HG02884 (cell line): ENCODE data around the gene SLC9A2.

Experiments used
- ATAC-seq: cut with Tn5 transposase; IDR thresholded peaks from one replicate; pipeline ENCODE4 v1.9.1; 2021; ENCODE audit warnings: mild to moderate bottlenecking, moderate library complexity; ENCODE audit not compliant: unreplicated experiment

SLC9A2 gene

DNA sequence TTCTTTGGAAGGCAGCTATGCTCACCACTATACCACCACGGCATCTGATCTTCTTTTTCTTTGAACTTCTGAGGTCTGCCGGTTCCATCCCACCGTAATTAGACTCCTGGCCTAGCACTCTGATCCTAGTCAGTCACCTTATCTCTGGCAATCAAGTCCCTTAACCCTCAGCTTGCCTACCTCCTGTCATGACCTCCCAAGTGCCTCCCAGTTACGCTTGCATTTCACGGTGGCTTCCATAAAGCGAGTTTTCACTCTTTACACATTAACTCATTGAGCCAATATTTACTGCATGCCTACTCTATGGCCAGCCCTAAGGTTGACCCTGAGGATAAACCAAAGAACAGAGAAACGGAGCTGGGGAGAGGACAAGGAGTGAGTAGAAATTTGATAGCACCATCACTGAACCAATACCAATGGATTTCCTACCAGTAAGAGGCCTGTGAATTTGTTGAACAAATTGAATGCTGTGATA is 104.7 kb downstream of the SLC9A2 start:
- ATAC-seq: no peak

DNA sequence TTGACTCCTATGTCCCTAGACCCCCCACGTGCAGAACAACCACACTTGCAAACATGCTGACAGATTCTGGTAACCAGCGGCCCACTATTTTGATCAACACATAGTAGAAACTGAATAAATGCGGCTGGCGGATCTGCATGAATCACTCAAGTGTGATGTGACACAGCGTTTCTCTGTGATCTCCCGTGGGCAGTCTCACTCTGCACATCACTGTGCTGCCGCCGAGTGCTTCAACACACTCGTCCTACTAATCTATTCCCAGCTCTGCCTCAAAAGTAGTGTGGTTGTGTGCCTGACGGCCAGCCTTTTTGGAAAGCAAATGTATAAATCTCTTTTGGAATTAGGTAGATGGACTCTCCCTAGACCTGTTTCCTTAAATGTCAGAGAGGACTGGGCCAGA is 105.2 kb downstream of the SLC9A2 start:
- ATAC-seq: no peak

DNA sequence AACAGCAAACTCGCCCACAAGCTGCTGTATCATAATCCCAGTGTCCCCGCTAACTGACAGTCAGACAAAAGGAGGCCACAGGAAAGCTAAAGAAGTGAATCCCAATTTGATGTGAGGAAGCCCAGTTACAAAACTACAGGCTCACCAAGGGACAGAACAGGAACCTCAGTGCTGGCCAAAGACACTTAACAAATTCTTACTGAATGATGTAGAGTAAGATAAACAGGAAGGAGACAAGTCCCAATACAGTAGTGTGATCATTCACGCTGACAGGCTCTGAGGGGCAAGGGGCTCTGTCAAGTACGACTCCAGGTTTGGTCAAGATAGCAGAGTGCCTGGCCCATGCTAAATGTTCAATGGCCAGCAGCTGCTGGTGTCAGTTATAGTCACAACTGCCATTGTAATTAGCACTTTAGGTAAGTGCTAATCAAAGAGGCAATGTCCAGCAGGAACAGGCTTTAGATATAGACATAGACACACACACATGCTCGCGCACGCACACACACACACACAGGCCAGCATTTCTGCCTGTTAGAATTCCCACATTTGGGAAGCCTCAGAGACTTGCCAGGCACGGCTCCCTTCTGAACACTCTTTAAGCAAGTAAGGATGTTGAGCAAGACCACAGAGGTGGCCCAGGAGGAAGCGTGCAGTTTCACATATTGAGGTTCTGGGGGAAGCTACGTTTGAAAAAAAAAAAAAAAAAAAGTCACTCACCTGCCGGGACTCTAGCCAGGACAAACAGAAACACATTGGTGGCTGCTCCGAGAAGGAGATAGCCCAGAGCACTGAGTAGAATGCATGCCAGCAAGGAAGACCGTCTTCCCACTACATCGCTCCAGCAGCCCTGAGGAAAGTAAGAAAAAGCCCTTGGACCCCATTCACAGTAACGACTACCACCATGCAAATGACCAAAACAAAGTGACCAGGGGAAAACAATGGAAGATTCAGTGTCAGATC is 107.1 kb downstream of the SLC9A2 start:
- ATAC-seq: no peak

DNA sequence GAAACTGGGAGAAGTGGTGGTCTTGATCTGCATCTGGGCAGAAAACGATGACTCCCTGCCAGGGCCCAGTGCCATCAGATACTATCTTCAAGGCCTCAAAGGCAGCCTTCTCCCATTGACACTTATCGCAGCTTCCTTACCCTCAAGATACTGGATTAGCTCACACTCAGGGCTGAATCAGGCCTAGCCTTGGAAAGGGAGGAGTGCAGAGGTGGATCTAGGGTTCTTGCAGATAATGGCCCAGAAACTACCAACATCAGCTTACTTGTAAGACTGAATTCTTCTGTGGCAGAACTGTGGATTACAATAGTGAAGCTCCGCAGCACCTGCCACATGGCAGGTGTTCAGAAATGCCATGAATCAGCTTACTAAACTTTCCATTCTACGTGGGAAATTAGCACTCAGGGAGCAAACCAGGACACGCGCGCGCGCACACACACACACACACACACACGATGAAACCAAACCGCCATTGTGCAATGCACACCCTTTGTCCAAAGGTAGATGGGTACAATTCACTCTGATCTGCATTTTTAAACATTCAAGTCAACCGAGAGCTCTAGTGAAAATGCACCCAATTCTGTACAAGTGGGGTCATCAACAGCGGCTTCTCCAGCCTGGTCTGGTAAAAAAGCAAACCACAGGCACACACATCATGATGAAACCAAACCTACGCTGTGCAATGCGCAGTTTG is 116.2 kb downstream of the SLC9A2 start:
- ATAC-seq: no peak

- peak; percentile 14 for ATAC-seq
Observed at GRCh38 chr2:102736110-102736409, 116.7 kb downstream of the SLC9A2 start.

DNA sequence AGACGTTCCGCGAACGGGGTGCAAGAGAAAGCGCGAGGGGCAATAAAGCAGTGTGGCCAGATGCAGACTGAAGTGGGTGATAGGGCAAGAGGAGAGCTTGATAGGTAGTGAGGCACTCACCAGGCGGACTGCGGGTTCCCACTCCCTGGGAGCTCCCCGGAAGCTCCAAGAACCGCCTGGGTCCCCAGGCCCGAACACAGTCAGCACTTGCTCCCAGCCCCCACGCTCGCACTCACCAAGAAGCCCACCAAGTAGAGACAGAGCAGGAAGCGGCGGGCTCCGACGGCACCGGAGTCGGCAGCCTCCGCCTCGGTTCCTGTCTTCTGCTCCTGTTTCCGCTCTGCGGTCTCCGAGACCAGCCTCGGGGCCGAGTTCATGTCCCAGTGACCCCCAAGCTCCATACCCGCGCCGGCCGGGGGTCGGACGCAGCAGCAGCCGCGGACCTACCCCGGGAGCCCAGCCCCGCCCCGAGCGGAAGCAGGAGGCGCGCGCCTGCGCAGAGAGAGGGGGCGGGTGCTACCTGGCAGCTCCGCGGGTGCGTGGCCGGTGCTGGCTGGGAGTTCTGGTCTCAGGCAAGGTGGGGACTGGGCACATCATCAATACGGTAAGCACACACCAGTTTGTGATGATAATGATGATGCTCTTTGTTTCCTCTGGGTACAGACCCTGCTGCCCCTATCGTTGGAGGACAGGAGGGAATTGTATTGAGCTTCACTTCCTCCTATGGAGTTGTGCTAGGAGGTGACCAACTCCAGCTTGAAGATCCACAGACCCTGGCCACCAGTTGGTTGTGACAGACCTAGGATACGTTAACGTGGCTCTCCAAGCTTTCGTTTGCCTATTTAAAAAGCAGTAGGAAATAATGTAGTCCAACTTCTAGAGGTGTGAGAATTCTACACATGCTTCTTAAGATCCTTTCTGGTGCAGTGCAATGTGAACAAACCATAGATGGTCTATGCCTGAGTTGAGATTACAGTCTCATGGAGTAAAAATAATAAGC is 117.4 kb downstream of the SLC9A2 start:
- peak; percentile 85 for ATAC-seq

DNA sequence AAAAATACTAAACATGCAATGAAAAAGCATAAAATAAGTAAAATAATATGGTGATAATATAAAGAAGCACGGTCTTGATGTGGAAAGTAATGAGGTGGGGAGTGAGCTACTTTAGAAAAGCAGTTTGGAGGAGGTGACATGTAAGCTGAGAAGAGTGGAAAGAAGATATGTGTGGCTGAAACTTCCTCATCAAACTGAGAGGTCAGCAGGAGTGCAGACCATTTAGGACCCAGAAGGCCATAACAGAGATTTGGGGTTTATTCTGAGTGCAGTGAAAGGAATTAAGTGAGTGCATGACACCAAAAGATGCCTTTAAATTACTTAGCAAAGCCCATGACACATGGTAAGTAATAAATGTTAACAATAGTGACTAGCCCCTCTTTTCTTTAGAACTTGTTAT is 118.1 kb downstream of the SLC9A2 start:
- peak; percentile 51 for ATAC-seq

DNA sequence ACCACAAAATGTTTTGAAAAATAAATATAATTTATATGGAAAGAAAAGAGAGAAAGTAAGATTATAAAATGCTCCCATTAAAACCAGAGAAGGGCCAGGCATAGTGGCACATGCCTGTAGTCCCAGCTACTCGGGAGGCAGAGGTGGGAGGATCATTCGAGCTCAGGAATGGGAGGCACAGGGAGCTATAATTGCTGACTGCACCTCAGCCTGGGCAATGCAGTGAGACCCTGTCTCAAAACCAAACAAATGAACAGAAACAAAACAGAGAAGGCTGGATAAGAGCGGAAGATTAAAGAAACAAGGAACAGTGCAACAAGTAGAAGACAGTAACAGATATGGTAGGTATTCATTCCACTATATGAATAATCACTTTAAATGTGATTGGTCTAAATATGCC is 123.9 kb downstream of the SLC9A2 start:
- ATAC-seq: no peak

DNA sequence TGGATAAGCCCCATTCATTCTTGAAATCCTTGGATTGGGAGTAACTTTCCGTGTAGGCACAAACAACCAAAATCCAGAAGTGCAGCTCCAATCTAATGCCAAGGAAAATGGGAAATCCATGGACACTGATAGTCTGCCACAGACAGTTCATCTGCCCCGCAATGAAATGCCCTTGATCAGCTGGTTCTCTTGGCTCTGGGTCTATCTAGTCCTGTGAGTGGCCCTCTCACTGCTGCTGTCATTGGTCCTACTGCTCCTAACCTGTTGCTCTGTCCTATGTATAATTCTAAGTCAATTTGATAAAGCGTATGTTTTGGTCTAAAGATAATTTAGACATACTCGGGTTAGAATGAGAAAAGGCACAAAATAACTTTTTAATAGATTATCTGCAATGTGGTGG is 128.8 kb downstream of the SLC9A2 start:
- no peak for ATAC-seq

DNA sequence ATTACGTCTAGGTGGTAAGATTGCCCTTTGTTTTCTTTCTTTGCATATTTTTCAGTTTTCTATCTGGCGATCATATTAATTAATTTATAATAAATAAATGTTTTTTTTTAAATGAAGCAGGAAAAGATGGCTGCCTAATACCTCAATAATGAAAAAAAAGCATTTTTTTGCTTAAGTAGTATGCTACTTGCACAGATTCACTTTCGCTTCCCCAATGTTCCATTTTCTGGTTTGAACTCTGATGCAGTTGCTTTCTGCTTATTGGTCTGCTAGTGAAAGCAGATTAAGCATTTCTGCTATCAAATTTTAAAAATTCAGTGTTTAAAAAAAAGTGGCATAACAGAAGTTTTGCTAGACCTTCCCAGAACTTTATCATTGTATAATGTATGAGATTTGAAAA is 130.6 kb downstream of the SLC9A2 start:
- peak; percentile 89 for ATAC-seq

- ATAC-seq: no peak
Observed at GRCh38 chr2:102753563-102754159, 134.3 kb downstream of the SLC9A2 start.

DNA sequence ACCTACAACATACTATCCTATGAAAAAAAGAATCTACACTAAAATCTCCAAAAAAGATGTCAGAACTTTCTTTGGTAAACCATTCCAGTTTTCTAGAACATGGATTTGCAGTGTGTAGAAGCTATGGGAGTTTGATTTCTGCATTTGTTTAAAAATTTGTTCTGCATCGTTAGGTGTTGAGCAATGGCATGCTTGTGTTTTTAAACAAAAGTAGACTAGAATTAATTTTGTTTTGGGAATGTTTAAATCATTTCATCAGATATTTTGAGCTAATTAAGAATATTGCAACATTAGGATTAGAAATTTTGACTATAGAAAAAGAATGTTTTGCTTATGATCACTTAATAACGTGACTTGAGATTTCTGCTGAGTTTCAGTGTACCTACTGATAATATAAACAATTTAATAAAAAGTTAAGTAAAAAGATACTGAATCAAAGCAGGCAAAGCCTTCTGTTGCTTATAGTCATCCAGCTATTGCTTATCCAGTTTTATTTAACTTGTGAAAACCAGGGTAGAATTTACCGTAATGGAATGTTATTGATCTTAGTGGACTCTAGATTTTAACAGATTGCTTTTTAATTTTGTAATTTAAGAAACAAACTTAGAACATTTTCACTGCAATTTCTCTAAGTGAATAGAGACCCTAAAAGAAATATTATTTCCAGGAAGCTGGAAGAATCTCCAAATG is 135.2 kb downstream of the SLC9A2 start:
- ATAC-seq: no peak

DNA sequence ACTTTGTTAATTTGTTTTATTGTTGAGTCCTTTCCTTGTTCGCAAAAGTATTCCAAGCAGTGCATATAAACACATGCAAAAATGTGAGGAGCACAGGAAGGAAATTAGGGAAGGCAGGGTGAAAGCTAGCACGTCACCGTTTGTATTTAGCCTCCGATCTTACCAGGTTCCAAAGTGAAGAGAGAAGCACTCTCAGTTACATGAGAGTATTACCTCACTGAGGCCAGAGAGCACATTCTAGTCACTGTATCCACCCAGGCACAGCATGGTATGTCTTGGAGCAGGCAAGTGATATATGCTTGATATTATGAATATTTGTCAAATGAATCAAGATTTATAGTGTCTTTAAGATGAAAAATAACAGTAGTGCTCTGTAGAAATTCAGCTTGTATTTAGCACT is 135.9 kb downstream of the SLC9A2 start:
- ATAC-seq: no peak

DNA sequence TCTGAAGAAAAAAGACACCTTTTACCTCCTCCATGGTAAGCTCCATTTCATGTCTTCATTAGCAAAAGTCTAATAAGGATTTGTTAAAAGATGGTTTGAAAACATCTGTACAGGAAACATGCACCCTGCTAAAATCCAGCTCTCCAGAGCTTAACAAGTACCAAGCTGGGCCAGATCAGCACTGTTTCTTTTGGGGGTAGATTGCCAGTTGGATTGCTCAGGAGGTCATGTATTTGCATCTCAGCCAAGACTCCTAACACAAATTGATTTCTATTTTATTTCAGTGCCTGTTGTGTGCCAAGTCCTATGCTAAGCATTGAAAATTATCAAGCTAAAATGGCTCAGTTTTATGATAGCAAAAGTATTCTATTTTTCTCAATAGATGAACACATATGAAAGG is 139.1 kb downstream of the SLC9A2 start:
- no peak for ATAC-seq
